GM12878 (cell line): ENCODE measurements around the gene NR2F6. TPM values are rescaled to one million over a fixed set of nuclear protein-coding genes. Genes with fewer than 3 reads are reported as not detected.

Experiments
- CEBPZ ChIP-seq: fragments of 150-350 bp; IDR thresholded peaks from 2 replicates; pipeline ENCODE4 v1.6.1; 2016; ENCODE audit warnings: low read depth, low read length
- ETV6 ChIP-seq, 2 experiments: fragments of 450-650 bp in 1 of 2; IDR thresholded peaks in 1 of 2; conservative IDR thresholded peaks in 1 of 2; 2 replicates each; pipeline ENCODE4 v1.6.1; 2014; ENCODE audit warnings: antibody characterized with exemption in 1 of 2, borderline replicate concordance in 1 of 2, low read depth in 1 of 2, mild to moderate bottlenecking in 1 of 2, moderate library complexity in 1 of 2
- GABPA ChIP-seq: IDR thresholded peaks from 2 replicates; pipeline ENCODE4 v1.6.1; 2014; ENCODE audit warnings: antibody characterized with exemption, low read depth, mild to moderate bottlenecking, inconsistent platforms
- MEF2A ChIP-seq: IDR thresholded peaks from 2 replicates; pipeline ENCODE4 v1.6.1; 2011; ENCODE audit warnings: low read depth, mild to moderate bottlenecking, low read length, moderate library complexity; ENCODE audit not compliant: insufficient read depth
- NBN ChIP-seq: fragments of 450-650 bp; IDR thresholded peaks from 2 replicates; pipeline ENCODE4 v1.6.1; 2016
- NFYB ChIP-seq: IDR thresholded peaks from 2 replicates; pipeline ENCODE4 v1.6.1; 2011; ENCODE audit warnings: low read depth, mild to moderate bottlenecking, low read length, improper control_type of control experiment, moderate library complexity; ENCODE audit not compliant: insufficient read depth
- RAD51 ChIP-seq: fragments of 450-650 bp; IDR thresholded peaks from 2 replicates; pipeline ENCODE4 v1.6.1; 2016; ENCODE audit warnings: moderate library complexity, mild to moderate bottlenecking, inconsistent platforms
- RCOR1 ChIP-seq: conservative IDR thresholded peaks from 2 replicates; pipeline ENCODE4 v1.6.1; 2012; ENCODE audit warnings: low read depth, low read length, improper control_type of control experiment
- STAT1 ChIP-seq: fragments of 450-650 bp; conservative IDR thresholded peaks from 2 replicates; pipeline ENCODE4 v1.6.1; 2014; ENCODE audit warnings: antibody characterized with exemption, mild to moderate bottlenecking
- SUPT20H ChIP-seq: IDR thresholded peaks from 2 replicates; pipeline ENCODE4 v1.6.1; 2011; ENCODE audit warnings: low read depth, mild to moderate bottlenecking, low read length, moderate library complexity, borderline replicate concordance; ENCODE audit not compliant: control insufficient read depth
- ZNF207 ChIP-seq: fragments of 450-650 bp; IDR thresholded peaks from 2 replicates; pipeline ENCODE4 v1.6.1; 2014; ENCODE audit warnings: antibody characterized with exemption, mild to moderate bottlenecking, borderline replicate concordance
- polyA plus RNA-seq, 11 experiments: library from polyadenylated mRNA; depleted of rRNA in 4 of 11; unstranded in 6 of 11; stranded (reverse) in 5 of 11; fragments of >200 nt; fragmentation: Nextera tagmentation in 4 of 11; fragmentation: Illumina TruSeq in 1 of 11; extraction: Ambion mirVana in 4 of 11; extraction: Trizol in 1 of 11; gene quantifications; 1 replicate in 1 of 11; 2 replicates in 10 of 11; pipeline versions ENCODE4 v1.2.1 to v1.2.3, GENCODE V29; 2011 to 2016; ENCODE audit warnings: inconsistent platforms in 2 of 11, missing spikeins in 2 of 11, low read depth in 1 of 11
- total RNA-seq, 4 experiments: library from RNA; depleted of rRNA in 3 of 4; stranded (reverse); fragments of >200 nt in 3 of 4; fragmentation: Illumina TruSeq in 1 of 4; extraction: Trizol in 1 of 4; gene quantifications; 2 replicates each; pipeline versions ENCODE4 v1.2.1 to v1.2.3, GENCODE V29; 2013 to 2021

NR2F6 gene
- total and polyA plus RNA-seq, 10 of the 15 experiments (the other 5 are each of a cell fraction or from before 2014, with no cell fraction given) = 0.18 to 15.5 (median 6.1) TPM

- TF ChIP-seq CEBPZ (no peak), ETV6 (conservative IDR thresholded peaks at IDR 0.05 in 1 of 2, IDR thresholded peaks at IDR 0.05 in 1 of 2; ENCODE audit: borderline replicate concordance in 1 of 2, low read depth in 1 of 2) (no peak), RAD51 (no peak), STAT1 (no peak), ZNF207 (no peak), MEF2A (no peak), RCOR1 (no peak), SUPT20H (no peak), NFYB (no peak), NBN (no peak), GABPA (no peak)
Measured at GRCh38 chr19:17254636-17255035, 8.9 kb upstream of the NR2F6 start (continued).
